ENCODE data around the gene CLIC5. TPM values are rescaled to one million over a fixed set of nuclear protein-coding genes. Genes with fewer than 3 reads are reported as not detected.

The CLIC5 gene
- total RNA-seq, 4 donors from 2014 or later: under 0.01 to 5.1 (median 1.5) TPM

DNA sequence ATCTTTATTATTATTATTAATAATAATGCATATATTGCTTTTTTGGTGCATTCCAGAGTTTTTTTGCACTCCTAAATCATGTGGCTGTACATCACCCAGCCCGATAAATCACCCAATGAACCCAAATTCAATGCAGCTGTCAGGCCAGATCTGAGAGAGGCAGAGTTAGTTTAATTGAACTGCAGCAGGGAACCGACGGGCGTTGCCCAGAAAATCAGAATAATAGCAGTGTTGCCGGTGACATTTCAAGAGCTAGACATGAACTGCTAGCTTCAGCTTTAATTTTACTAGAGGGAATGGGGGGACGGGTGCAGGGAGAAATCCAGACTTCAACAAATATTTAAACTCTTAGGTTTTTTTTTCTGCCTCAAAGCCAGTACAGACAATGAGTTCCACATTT, 135.0 kb downstream of the CLIC5 start:
- no peak for TF ChIP-seq CTCF (IDR thresholded peaks at IDR 0.05)
- TF ChIP-seq POLR2A (IDR thresholded peaks at IDR 0.05): no peak
- no peaks in the 10 kb centered on the region for H3K36me3 ChIP-seq
- no peak for DNase-seq

GRCh38 chr6:45880159-45880558, 135.5 kb downstream of the CLIC5 start:
- Histone ChIP-seq H3K27me3 (no peaks in the 10 kb centered on the region), H3K4me1 (no peaks in the 10 kb centered on the region), H3K27ac (no peak overlapping the region), H3K4me3 (no peak overlapping the region), H3K36me3 (no peaks in the 10 kb centered on the region), H3K9me3 (no peaks in the 10 kb centered on the region)
- intact Hi-C loops (cut with DNase I; ENCODE audit: low total_unique reads): no loop called here
- no peak for DNase-seq
- no peak for TF ChIP-seq CTCF (IDR thresholded peaks at IDR 0.05)
- no peak for TF ChIP-seq POLR2A (IDR thresholded peaks at IDR 0.05)

More for the DNA sequence above, 135.0 kb downstream of the CLIC5 start:
- no peaks in the 10 kb centered on the region for H3K4me1 ChIP-seq
- no peak overlapping the region for H3K27ac ChIP-seq
- H3K4me3 ChIP-seq: no peak overlapping the region
- H3K27me3 ChIP-seq: no peaks in the 10 kb centered on the region
- H3K9me3 ChIP-seq: no peaks in the 10 kb centered on the region
- intact Hi-C loops (cut with DNase I; ENCODE audit: low total_unique reads): no loop called here

GRCh38 chr6:45877970-45878590, 137.6 kb downstream of the CLIC5 start:
- TF ChIP-seq POLR2A (IDR thresholded peaks at IDR 0.05): no peak
- no peak for TF ChIP-seq CTCF (IDR thresholded peaks at IDR 0.05)
- intact Hi-C loops (cut with DNase I; ENCODE audit: low total_unique reads): no loop called here
- no peak for DNase-seq
- Histone ChIP-seq H3K36me3 (no peaks in the 10 kb centered on the region), H3K9me3 (no peaks in the 10 kb centered on the region), H3K4me1 (no peaks in the 10 kb centered on the region), H3K27ac (no peak overlapping the region), H3K27me3 (no peaks in the 10 kb centered on the region), H3K4me3 (no peak overlapping the region)

GRCh38 chr6:45872827-45873365, 142.8 kb downstream of the CLIC5 start:
- intact Hi-C loops (cut with DNase I; ENCODE audit: low total_unique reads): no loop called here
- TF ChIP-seq CTCF (IDR thresholded peaks at IDR 0.05) (no peak), POLR2A (IDR thresholded peaks at IDR 0.05) (no peak)
- no peaks in the 10 kb centered on the region for H3K36me3 ChIP-seq

DNA sequence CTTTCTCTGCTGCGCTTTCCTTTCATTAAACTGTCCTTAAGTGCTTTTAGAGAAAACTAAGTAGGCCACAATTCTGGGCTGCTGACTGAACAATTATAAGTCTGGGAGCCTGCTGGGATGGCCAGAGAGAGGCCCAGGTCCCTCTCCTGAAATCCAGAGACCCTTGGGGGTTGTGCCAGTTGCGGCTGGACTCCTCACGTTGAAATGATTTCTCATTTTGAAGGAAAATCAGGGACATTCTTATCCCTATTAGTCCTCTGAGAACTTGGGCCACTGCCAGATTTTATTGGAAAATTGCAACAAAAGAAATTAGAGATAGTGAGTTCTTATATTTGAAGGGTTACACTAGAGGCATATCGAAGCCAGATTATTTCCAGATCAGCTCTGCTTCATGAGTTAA, 145.1 kb downstream of the CLIC5 start:
- DNase-seq: no peak
- Histone ChIP-seq H3K36me3 (no peaks in the 10 kb centered on the region), H3K4me3 (no peak overlapping the region), H3K27ac (no peak overlapping the region), H3K4me1 (no peaks in the 10 kb centered on the region), H3K9me3 (no peaks in the 10 kb centered on the region), H3K27me3 (no peaks in the 10 kb centered on the region)
- no peak for TF ChIP-seq POLR2A (IDR thresholded peaks at IDR 0.05)
- no peak for TF ChIP-seq CTCF (IDR thresholded peaks at IDR 0.05)
- intact Hi-C loops (cut with DNase I; ENCODE audit: low total_unique reads): no loop called here

More at GRCh38 chr6:45872827-45873365, 142.8 kb downstream of the CLIC5 start:
- Histone ChIP-seq H3K4me3 (no peak overlapping the region), H3K27ac (no peak overlapping the region), H3K4me1 (no peaks in the 10 kb centered on the region), H3K9me3 (no peaks in the 10 kb centered on the region), H3K27me3 (no peaks in the 10 kb centered on the region)
- no peak for DNase-seq
